Spleen (tissue), 11 donors: ENCODE measurements around the gene HERC6. TPM values are rescaled to one million over a fixed set of nuclear protein-coding genes. Genes with fewer than 3 reads are reported as not detected.
"Not testable (repeated sequence)": the region's sequence is repeated elsewhere in the genome, so short reads cannot be mapped to it uniquely, and the experiment has no call there.

Experiments
- DNase-seq: peaks from one replicate; pipeline ENCODE4 v3.0.0-alpha.2; 2020
- H3K27ac ChIP-seq, 8 donors: fragments of 200-600 bp; sonication (generic) in 7 of 8; 1 replicate in 4 of 8; 2 replicates in 4 of 8; pipeline versions ENCODE4 v1.5.0 to v1.8.0; 2016 to 2021; ENCODE audit warnings: inconsistent platforms in 4 of 8, mild to moderate bottlenecking in 4 of 8, moderate library complexity in 1 of 8
- H3K27me3 ChIP-seq, 7 donors: fragments of 200-600 bp; sonication (generic) in 6 of 7; replicated peaks in 1 of 7; 1 replicate in 4 of 7; 2 replicates in 3 of 7; pipeline versions ENCODE4 v1.5.0 to v1.8.0; 2016 to 2021; ENCODE audit warnings: inconsistent platforms in 3 of 7, mild to moderate bottlenecking in 1 of 7
- H3K36me3 ChIP-seq, 6 donors: fragments of 200-600 bp; sonication (generic) in 5 of 6; 1 replicate in 4 of 6; 2 replicates in 2 of 6; pipeline versions ENCODE4 v1.5.0 to v1.8.0; 2016 to 2021; ENCODE audit warnings: inconsistent platforms in 2 of 6
- H3K4me1 ChIP-seq, 6 donors: fragments of 200-600 bp; sonication (generic) in 5 of 6; 1 replicate in 3 of 6; 2 replicates in 3 of 6; pipeline versions ENCODE4 v1.5.0 to v1.8.0; 2016 to 2021; ENCODE audit warnings: inconsistent platforms in 3 of 6
- H3K4me3 ChIP-seq, 8 donors: fragments of 200-600 bp; sonication (generic) in 7 of 8; 1 replicate in 4 of 8; 2 replicates in 4 of 8; pipeline versions ENCODE4 v1.5.0 to v1.8.0; 2016 to 2021; ENCODE audit warnings: inconsistent platforms in 4 of 8, mild to moderate bottlenecking in 4 of 8, moderate library complexity in 2 of 8
- H3K9me3 ChIP-seq, 8 donors: fragments of 200-600 bp; sonication (generic) in 7 of 8; 1 replicate in 4 of 8; 2 replicates in 4 of 8; pipeline versions ENCODE4 v1.5.0 to v1.8.0; 2016 to 2021; ENCODE audit warnings: inconsistent platforms in 4 of 8
- CTCF ChIP-seq, 11 experiments: fragments of 200-600 bp in 7 of 11; fragments of 450-650 bp in 4 of 11; sonication (generic) in 4 of 11; IDR thresholded peaks in 8 of 11; conservative IDR thresholded peaks in 3 of 11; 1 replicate in 7 of 11; 2 replicates in 4 of 11; pipeline versions ENCODE4 v1.4.0 to v1.8.0; 2016 to 2021; ENCODE audit warnings: antibody characterized with exemption in 11 of 11, inconsistent platforms in 4 of 11, mild to moderate bottlenecking in 1 of 11
- POLR2A ChIP-seq, 3 donors: fragments of 450-650 bp; IDR thresholded peaks; one replicate each; pipeline ENCODE4 v1.5.1; 2017; ENCODE audit warnings: antibody characterized with exemption in 3 of 3, mild to moderate bottlenecking in 1 of 3
- POLR2AphosphoS5 ChIP-seq, 3 donors: sonication (generic); formaldehyde crosslinking; IDR thresholded peaks; one replicate each; pipeline ENCODE4 v1.5.1; 2017; ENCODE audit warnings: antibody characterized with exemption in 3 of 3
- WGBS, 5 donors: extraction: QIAGEN DNeasy Blood & Tissue Kit in 3 of 5; methylation state at CpG; one replicate each; pipeline versions ENCODE4 v1.1.5 to v1.1.7; 2013 to 2018; 5-methylcytosine and 5-hydroxymethylcytosine counted together
- intact Hi-C: fragments of 100-400 bp; cut with DNase I; formaldehyde crosslinking; loops from one replicate; pipeline ENCODE4 v1.15.0; 2023; ENCODE audit warnings: low total_unique reads
- polyA plus RNA-seq, 3 donors: library from polyadenylated mRNA; stranded (reverse); fragments of 200-250 nt; gene quantifications; one replicate each; pipeline ENCODE4 v1.2.1, GENCODE V29; 2013
- total RNA-seq, 7 donors: library from RNA; depleted of rRNA in 3 of 7; stranded (reverse); fragments of >200 nt in 3 of 7; fragmentation: NEBNext Ultra II Directional in 4 of 7; extraction: Animal tissue kit (Norgen Biotek cat#: 25700) in 4 of 7; gene quantifications; one replicate each; pipeline versions ENCODE4 v1.1.0 to v1.2.1, GENCODE V29; 2016 to 2021
- donor health status: healthy with polysubstance abuse.
- donor health status: DM: no; HTN: no; CAD: no; lungs with moderate emphysema.
- donor health status: DM: no; HTN: no; CAD: no.
- donor health status: Bipolar disorder and iron deficiency.
- donor health status: healthy.
- donor health status: DM: no; HTN: no; CAD: no.
- donor health status: DM: yes; HTN: yes; CAD: no.

Gene HERC6
- total and polyA plus RNA-seq, 10 donors: 2.8 to 13.6 (median 10.8) TPM

DNA sequence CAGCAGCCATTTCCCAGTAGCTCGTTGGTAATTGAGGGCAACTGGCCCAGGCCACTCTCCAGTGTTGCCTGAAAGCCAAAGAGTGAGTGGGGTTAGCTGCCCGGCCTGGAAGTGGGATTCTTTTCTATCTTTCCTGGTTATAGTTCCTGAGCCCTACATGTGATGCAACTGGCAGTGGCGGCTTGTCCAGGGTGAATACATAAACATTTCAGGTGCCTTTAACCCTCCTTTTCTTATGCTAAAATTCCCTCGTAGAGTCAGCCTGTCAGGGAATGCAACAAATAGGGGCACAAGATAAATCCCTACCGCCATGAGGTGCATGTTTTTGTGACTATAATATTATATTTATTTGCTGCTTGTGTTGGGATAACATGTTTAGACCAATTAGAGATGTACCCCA lies 64.8 kb downstream of the HERC6 start:
- no peaks in the 10 kb centered on the region for H3K27me3 ChIP-seq
- H3K4me1 ChIP-seq: no peaks in the 10 kb centered on the region
- WGBS, 5 donors: 88 to 93% (median 89%) methylated on average over 5 of the region's 5 CpGs
- intact Hi-C loops: no loop called here
- peaks cover 0 to 41% (median 2%) of the 10 kb centered on the region in 6 donors for H3K36me3 ChIP-seq
- TF ChIP-seq POLR2AphosphoS5 (IDR thresholded peaks at IDR 0.05) (no peak), POLR2A (IDR thresholded peaks at IDR 0.05) (no peak), CTCF (IDR thresholded peaks at IDR 0.05 in 8 of 11, conservative IDR thresholded peaks at IDR 0.05 in 3 of 11) (no peak)
- H3K4me3 ChIP-seq: no peak overlapping the region
- no peak for DNase-seq
- no peak overlapping the region for H3K27ac ChIP-seq
- peaks cover 0 to 4% (median 0%) of the 10 kb centered on the region in 8 donors for H3K9me3 ChIP-seq

DNA sequence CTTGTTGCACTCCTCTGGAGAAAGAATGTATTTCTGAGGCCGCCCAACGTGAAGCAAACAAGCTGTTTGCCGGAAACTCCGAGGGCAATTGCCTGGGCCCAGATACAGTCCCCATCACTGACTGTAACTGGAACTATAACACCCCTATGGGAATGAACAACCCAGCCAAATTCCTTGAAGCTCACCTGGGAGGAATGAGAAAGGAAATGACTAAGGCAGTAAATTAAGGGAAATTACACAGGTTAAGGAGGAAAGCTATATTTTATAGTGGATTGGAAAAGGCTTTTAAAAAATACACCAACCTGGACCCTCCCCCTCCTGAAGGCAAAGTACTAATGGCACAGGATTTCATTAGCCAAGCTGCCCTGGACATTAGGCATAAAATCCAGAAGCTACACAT lies 66.6 kb downstream of the HERC6 start:
- TF ChIP-seq POLR2A (IDR thresholded peaks at IDR 0.05) (no peak), CTCF (IDR thresholded peaks at IDR 0.05 in 8 of 11, conservative IDR thresholded peaks at IDR 0.05 in 3 of 11) (no peak), POLR2AphosphoS5 (IDR thresholded peaks at IDR 0.05) (no peak)
- H3K9me3 ChIP-seq: peaks cover 0 to 4% (median 0%) of the 10 kb centered on the region in 8 donors
- WGBS, 5 donors: 84 to 95% (median 85%) methylated on average over 4 of the region's 4 CpGs
- intact Hi-C loops: no loop called here
- no peak overlapping the region for H3K4me3 ChIP-seq
- H3K27me3 ChIP-seq: no peaks in the 10 kb centered on the region
- H3K27ac ChIP-seq: no peak overlapping the region
- peaks cover 0 to 31% (median 2%) of the 10 kb centered on the region in 6 donors for H3K36me3 ChIP-seq
- H3K4me1 ChIP-seq: no peaks in the 10 kb centered on the region
- DNase-seq: no peak

DNA sequence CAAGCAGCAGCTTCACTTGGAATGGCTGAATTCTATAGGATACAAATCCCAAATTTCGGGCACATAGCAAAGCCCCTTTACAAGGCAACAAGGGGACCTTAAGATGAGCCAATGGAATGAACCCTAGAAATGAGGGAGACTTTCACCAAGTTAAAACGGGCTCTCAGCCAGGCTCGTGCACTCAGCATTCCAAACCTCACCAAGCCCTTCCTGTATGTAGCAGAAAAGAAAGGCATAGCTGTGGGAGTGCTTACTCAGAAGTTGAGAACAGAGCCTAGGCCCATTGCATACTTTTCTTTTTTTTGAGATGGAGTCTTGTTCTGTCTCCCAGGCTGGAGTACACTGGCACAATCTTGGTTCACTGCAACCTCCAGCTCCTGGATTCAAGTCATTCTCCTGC lies 67.5 kb downstream of the HERC6 start:
- TF ChIP-seq POLR2AphosphoS5 (IDR thresholded peaks at IDR 0.05) (no peak), POLR2A (IDR thresholded peaks at IDR 0.05) (no peak), CTCF (IDR thresholded peaks at IDR 0.05 in 8 of 11, conservative IDR thresholded peaks at IDR 0.05 in 3 of 11) (no peak)
- WGBS, 5 donors: 78 to 90% (median 85%) methylated on average over 3 of the region's 3 CpGs
- no peak for DNase-seq

DNA sequence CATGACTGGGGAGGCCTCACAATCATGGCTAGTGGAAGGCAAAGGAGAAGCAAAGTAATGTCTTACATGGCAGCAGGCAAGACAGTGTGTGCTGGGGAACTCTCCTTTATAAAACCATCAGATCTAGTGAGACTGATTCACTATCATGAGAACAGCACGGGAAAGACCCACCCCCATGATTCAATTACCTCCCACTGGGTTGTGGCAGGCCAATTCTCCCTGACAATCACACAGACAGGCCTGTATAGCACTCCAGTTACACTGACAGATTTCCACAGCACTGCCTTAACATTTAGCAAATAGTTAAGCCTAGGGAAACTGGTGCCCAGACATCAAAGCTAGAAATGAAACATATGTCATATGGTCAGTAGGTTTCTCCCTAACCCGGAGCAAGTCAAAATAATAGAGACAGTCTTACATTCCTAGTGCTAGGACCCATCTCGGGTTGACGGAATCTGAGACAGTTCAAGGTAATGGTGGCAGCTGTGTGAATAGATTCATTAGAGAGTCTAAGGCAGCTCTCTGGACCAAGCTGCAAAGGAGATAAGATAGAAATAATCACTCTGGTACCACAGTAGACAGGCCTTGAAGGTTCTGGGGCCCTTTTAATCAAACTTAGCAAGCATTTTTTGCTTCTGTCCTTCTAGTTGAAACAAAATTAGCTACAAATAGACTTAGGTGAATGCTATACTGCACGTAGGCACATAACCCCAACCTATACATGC lies 68.9 kb downstream of the HERC6 start:
- intact Hi-C loops: no loop called here
- 78 to 90% (median 86%) methylated on average over 5 of the region's 5 CpGs for WGBS, 5 donors
- Histone ChIP-seq H3K27me3 (no peaks in the 10 kb centered on the region), H3K27ac (no peak overlapping the region), H3K36me3 (peaks cover 0 to 14% (median 0%) of the 10 kb centered on the region in 6 donors), H3K4me1 (no peaks in the 10 kb centered on the region), H3K9me3 (peaks cover 0 to 4% (median 0%) of the 10 kb centered on the region in 8 donors), H3K4me3 (no peak overlapping the region)
- no peak for TF ChIP-seq CTCF (IDR thresholded peaks at IDR 0.05 in 8 of 11, conservative IDR thresholded peaks at IDR 0.05 in 3 of 11)
- no peak for TF ChIP-seq POLR2AphosphoS5 (IDR thresholded peaks at IDR 0.05)
- TF ChIP-seq POLR2A (IDR thresholded peaks at IDR 0.05): no peak
- no peak for DNase-seq

More for the DNA sequence above, 67.5 kb downstream of the HERC6 start:
- Histone ChIP-seq H3K36me3 (peaks cover 0 to 23% (median 0%) of the 10 kb centered on the region in 6 donors), H3K27ac (no peak overlapping the region), H3K9me3 (peaks cover 0 to 4% (median 0%) of the 10 kb centered on the region in 8 donors), H3K27me3 (no peaks in the 10 kb centered on the region), H3K4me1 (no peaks in the 10 kb centered on the region), H3K4me3 (no peak overlapping the region)
- intact Hi-C loops: no loop called here

DNA sequence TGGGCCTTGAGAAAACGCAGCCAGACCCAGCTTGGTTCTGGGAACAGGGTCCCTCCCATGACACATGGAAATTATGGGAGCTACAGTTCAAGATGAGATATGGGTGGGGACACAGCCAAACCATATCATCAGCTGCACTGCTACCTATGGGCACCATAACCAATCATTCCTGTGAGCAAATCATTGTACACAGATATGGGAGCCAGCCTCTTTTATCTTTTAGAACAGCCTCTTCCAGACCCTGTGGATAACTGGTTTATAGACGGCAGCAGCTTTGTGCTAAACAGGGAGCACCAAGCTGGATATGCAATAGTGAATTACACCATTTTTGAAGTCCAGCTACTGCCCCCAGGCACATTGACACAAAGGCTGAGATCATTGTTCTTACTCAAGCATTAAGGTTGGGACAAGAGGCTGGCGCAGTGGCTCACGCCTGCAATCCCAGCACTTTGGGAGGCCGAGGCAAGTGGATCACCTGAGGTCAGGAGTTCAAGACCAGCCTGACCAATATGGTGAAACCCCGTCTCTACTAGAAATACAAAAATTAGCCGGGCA lies 69.6 kb downstream of the HERC6 start:
- H3K4me1 ChIP-seq, H3K27ac ChIP-seq, DNase-seq, H3K9me3 ChIP-seq, intact Hi-C loops, H3K27me3 ChIP-seq, H3K4me3 ChIP-seq, H3K36me3 ChIP-seq: not testable (repeated sequence)
- WGBS, 5 donors: 89 to 97% (median 96%) methylated on average over 7 of the region's 7 CpGs
